ENCODE results near the gene FAM240A.

Gene FAM240A

GRCh38 chr3:46615050-46615775 is 2.9 kb downstream of the FAM240A start:
- no peak overlapping the region for H3K4me3 ChIP-seq (replicated peaks in 1 of 2; ENCODE audit: low read depth in 2 of 2, low read length in 2 of 2)
- TF ChIP-seq CTCF (IDR thresholded peaks at IDR 0.05; ENCODE audit: low read depth, low read length): no peak
- no peak for DNase-seq (ENCODE audit: low read depth in 2 of 2)

GRCh38 chr3:46615976-46616375 is 3.7 kb downstream of the FAM240A start:
- DNase-seq (ENCODE audit: low read depth in 2 of 2): no peak
- no peak for TF ChIP-seq CTCF (IDR thresholded peaks at IDR 0.05; ENCODE audit: low read depth, low read length)
- no peak overlapping the region for H3K4me3 ChIP-seq (replicated peaks in 1 of 2; ENCODE audit: low read depth in 2 of 2, low read length in 2 of 2)

GRCh38 chr3:46617941-46618340 is 5.6 kb downstream of the FAM240A start:
- H3K4me3 ChIP-seq (replicated peaks in 1 of 2; ENCODE audit: low read depth in 2 of 2, low read length in 2 of 2): no peak overlapping the region
- no peak for TF ChIP-seq CTCF (IDR thresholded peaks at IDR 0.05; ENCODE audit: low read depth, low read length)
- DNase-seq (ENCODE audit: low read depth in 2 of 2): no peak

- no peak for TF ChIP-seq CTCF (IDR thresholded peaks at IDR 0.05; ENCODE audit: low read depth, low read length)
- H3K4me3 ChIP-seq (replicated peaks in 1 of 2; ENCODE audit: low read depth in 2 of 2, low read length in 2 of 2): no peak overlapping the region
Observed at GRCh38 chr3:46619845-46620778, 7.8 kb downstream of the FAM240A start.

GRCh38 chr3:46624533-46624932 is 12.2 kb downstream of the FAM240A start:
- no peak for DNase-seq (ENCODE audit: low read depth in 2 of 2)
- no peak overlapping the region for H3K4me3 ChIP-seq (replicated peaks in 1 of 2; ENCODE audit: low read depth in 2 of 2, low read length in 2 of 2)
- no peak for TF ChIP-seq CTCF (IDR thresholded peaks at IDR 0.05; ENCODE audit: low read depth, low read length)

More at GRCh38 chr3:46619845-46620778, 7.8 kb downstream of the FAM240A start:
- DNase-seq (ENCODE audit: low read depth in 2 of 2): no peak

GRCh38 chr3:46624975-46625490 is 12.7 kb downstream of the FAM240A start:
- no peak for DNase-seq (ENCODE audit: low read depth in 2 of 2)
- no peak overlapping the region for H3K4me3 ChIP-seq (replicated peaks in 1 of 2; ENCODE audit: low read depth in 2 of 2, low read length in 2 of 2)
- no peak for TF ChIP-seq CTCF (IDR thresholded peaks at IDR 0.05; ENCODE audit: low read depth, low read length)

All from cardiac fibroblast (primary cell).